GM18861 (cell line): Measurements from ENCODE around the gene NPW.

Source experiments
- ATAC-seq: cut with Tn5 transposase; IDR thresholded peaks from one replicate; pipeline ENCODE4 v1.9.1; 2021; ENCODE audit not compliant: unreplicated experiment

Gene NPW

DNA sequence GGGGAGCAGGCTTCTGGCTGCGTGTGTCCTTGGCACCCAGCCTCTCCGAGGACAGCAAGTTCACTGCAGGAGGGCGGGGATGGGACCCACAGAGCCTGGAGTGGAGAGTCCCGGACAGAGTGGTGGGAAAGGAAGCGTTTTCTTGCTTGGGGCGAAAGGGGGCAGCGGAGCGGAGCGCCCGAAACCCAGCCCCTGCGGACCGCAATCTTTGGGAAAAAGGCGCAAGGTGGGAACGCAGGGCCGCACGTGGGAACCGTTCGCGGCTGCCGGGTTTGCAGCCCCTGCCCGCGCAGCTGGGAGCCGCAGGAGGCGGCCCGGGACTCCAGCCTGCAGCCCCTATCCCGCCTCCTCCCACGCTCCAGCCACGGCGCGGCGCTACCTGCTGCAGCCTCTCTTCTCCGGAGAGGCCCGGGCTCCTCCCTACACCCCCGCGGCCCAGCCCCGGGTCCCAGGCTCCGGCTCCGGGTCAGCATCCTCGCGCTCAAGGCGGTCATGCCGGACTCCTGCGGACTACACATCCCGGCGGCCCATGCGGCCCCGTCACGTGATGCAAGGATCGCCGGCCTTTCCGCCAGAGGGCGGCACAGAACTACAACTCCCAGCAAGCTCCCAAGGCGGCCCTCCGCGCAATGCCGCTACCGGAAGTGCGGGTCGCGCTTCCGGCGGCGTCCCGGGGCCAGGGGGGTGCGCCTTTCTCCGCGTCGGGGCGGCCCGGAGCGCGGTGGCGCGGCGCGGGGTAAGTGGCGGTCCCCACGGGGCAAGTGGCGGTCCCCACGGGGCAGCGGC lies 27.9 kb downstream of the NPW start, which contains the start of the genes NTHL1 and TSC2:
NTHL1 (minus strand) TSS at position 505 of the 786 bp plus-strand sequence; CDS start at position 494, 11 bp downstream.
TSC2 (plus strand) TSS at position 656 of the 786 bp plus-strand sequence. CDS start 631 bp downstream, outside the sequence.
- peak; percentile 89 for ATAC-seq

DNA sequence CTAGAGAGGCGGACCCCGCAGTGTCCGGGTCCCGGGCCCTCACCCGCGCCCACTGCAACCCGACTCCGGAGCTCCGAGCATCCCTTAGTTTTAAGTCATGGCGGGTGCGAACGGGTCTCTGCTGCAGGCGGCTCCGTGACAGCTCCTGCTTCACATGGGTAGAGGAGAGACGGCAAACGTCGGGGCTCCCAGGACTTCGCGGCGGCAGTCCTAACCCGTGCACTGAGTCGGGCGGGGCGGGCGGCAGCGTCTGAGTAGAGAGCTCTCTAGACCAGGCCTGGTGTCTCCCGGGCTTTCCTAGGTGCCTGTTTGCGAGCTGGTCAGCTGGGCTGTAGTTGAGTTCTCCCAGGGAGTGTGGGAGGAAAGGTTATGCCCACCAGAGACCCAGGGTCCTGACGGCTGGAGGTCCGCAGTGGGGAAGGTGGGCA lies 28.5 kb downstream of the NPW start:
- no peak for ATAC-seq

DNA sequence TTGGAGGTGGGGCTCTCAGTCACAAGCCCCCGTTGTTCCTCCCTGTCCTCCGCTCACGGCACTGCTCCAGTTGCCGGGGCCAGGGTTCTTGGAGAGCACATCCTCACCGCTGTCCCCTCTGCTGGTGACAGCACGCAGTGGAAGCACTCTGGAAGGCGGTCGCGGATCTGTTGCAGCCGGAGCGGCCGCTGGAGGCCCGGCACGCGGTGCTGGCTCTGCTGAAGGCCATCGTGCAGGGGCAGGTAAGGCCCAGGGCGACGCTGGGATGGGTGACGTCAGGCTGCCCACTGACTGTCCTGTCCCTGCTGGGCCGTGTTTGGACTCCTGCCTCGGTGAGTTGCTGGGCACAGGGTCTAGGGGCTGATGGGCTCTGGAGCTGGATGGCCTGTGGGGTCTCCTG lies 33.6 kb downstream of the NPW start:
- ATAC-seq, result no peak

DNA sequence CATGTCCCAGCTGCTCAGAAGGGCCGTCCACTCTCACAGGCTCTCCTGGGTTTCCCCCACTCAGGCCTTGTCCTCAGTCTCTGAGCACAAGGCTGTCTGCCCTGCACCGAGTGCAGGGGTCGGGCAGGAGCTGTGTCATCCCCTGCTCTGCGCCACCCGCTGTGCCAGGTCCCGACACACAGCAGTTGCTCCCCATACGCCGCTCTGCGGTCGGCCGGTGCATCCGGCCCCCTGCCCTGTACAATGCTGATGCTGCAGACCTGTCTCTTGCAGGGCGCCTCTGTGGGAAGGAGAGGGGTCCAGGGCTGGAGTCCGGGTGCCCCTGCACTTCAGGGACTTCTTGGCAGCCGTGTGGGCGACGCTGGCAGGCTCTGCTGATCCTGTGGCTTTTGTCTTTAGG lies 34.3 kb downstream of the NPW start:
- ATAC-seq, result no peak

DNA sequence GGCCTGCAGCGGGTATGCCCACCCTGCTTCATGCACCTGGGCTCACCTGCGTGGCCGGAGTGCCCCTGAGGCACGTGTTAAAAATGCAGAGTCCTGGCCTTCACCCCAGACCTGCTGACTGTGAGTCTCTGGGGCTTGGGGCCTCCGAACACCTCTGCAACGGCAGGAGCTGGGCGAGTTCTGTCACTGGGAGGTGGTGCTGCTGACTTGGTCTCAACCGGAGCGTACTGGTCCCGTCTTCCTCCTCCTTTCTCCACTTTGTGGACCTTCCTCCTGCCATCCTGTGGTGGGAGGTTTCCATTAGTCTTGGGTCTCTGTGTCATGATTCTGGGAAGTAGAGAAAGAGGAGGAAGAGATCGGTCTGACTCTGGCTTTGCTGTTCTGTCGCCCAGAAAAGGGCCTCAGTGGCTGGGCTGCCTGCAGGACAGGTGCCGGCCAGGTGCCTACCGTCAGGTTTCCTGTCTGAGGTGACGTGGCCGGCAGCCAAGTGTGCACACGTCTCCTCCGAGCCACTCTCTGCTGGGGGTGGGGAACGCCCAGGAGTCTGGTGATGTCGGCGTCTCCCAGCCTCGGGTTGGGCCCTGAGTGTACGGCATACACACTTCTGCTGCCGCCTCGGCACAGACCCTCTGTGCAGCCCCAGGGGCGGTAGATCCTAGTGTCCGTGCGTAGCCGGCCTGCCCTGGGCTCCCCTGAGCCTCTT lies 35.1 kb downstream of the NPW start:
- no peak for ATAC-seq

DNA sequence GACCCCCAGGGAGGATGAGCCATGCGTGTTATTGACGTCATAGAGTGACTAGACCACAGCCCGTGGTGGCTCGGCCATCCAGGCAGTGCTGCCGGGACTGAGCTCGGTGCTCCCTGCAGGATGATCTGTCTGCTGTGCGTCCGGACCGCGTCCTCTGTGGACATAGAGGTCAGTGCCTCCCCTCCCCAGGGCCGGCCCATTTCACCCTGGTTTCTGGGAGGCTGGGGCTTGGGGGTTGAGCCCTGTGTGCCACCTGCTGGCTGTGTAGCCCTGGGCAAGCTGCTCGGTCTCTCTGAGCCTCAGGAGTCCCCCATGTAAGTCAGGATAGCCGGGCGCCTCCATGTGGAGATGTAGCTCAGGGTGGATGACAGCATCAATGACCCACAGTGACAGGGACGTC lies 36.5 kb downstream of the NPW start:
- ATAC-seq, result no peak

DNA sequence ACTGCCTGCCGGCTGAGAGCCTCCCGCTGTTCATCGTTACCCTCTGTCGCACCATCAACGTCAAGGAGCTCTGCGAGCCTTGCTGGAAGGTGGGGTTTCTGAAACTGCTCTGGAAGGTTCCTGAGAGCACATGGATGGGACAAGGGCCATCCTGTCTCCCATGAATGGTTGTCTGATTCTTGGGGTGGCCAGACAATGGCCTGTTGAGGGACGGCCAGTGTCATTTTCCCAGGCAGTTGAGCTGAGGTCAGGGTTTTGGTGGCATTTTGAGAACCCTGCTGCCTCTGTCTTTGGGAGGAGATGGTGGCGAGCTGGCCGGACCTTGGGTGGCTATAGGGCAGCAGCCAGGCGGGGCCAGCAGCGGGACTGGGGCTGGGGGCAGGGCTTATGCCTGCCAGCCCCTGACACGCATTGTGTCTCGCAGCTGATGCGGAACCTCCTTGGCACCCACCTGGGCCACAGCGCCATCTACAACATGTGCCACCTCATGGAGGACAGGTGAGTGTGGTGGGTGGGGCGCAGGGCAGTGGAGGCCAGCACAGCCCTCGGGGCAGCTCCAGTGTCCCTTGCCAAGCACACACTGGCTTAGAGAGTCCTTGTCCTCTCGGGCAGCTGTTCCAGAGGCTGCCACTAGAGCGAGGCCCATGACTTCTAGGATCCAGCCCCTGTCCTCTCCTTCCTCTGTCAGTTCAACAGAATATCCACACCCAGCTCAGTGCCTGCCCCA lies 37.3 kb downstream of the NPW start:
- no peak for ATAC-seq

DNA sequence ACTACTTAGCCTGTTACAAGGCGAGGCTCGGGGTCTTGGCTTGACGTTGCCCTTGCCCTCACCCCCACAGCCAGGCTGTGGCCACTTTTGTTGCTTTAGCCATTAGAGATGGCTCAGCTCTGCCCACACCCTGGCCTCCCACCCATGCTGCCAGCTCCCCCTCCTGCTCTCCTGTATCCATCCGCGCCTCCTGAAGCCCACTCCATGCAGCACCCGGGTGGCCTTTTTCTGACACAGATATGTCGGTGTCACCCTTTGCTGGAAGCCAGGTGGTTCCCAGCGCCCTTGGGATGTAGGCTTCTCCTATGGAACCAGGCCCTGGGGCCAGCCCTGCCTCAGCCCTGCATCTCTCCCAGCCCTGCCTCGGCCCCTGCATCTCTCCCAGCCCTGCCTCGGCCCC lies 37.9 kb downstream of the NPW start:
- ATAC-seq, result no peak

DNA sequence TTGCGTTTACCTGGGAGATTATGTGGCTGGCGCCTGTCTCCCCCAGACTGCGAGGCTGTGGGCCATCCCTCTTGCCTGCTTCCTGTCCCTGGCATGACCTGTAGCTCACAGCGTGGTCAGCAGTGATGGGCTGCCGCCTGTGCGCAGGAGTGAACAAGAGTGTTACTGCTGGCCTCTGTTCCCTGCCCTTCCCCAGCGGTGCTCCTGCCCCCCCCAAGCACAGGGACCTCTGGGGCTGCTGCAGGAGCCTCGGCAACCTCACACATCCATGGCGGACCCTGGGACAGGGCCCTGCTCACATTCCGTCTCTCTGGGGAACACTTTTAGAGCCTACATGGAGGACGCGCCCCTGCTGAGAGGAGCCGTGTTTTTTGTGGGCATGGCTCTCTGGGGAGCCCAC lies 38.8 kb downstream of the NPW start:
- ATAC-seq, result no peak

DNA sequence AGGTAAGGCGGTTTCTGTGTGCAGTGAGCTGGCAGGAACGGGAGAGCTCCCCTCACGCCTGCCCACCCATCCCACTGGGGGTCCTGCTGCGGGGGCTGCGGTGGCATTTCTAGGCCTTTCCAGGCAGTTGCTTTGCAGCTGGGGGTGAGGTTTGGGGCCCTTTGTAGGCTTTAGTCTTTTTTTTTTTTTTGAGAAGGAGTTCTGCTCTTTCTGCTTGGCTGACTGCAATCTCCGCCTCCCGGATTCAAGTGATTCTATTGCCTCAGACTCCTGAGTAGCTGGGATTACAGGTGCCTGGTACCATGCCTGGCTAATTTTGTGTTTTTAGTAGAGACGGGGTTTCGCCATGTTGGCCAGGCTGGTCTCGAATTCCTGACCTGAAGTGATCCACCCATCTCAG lies 39.3 kb downstream of the NPW start:
- ATAC-seq, result no peak

DNA sequence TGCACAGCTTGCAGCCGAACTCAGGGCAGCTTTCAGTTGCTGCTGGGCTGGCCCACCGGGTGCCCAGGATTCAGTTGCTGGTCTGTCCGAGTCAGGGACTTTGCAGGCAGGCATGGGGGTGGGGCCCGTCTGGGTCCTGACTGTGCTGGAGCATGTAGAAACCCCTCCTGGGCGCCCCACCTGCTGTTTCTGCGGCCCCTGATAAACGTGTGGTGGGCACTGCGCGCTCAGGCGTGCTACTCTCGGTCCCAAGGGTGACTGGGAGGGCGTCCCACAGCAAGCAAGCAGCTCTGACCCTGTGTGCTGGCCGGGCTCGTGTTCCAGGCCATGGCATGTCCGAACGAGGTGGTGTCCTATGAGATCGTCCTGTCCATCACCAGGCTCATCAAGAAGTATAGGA lies 40.8 kb downstream of the NPW start:
- no peak for ATAC-seq

DNA sequence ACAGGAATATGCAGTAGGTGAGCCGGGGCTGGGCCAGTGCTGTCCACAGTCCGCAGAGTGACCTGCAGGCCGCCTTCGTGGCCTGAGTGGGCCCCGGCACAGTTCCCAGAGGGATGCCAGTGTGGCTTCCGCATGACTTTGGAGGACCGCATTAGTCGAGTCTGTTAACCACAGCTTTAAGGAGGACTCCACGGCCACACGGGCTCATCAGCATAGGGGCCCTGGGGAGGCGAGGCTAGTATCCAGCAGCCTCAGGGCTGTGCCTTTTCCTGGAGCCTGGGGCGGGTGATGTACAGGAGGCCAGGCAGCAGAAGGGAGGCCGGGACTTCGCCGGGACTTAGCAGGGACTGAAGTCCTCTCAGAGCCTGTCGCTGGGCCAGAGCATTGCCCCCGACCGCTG lies 41.4 kb downstream of the NPW start:
- no peak for ATAC-seq

DNA sequence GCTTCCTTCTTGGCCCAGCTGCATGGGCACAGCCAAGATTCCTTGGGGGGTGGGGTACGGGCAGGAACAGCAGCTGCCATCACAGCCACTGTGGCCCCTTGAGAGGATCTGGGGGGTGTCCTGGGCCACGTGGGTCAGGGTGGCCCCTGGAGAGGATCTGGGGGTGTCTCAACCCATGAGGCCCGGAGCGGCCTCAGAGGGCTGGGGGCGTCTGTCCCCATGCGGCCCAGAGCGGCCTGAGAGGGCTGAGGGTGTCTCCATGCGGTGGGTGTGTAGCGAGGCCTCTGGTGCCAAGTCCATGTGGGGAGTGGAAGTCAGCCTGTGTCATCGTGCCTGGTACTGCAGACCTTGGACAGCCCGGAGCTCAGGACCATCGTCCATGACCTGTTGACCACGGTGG lies 41.9 kb downstream of the NPW start:
- ATAC-seq, result no peak

DNA sequence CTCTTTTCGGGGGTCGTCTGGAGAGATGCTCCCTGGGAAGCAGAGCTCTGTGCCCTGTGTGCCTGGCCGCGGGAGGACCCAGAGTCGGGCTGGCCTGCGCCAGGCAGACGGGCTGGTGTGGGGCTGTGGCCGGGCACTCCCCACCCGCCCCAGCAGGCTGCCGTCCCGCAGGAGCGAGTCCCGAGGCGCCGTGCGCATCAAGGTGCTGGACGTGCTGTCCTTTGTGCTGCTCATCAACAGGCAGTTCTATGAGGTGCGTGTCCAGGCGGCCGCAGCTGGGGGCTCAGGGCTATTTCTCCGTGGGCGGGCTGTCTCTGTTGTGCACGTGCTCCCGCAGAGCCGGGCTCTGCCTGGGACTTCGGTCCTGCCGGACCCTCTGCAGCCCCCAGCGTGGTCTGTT lies 43.2 kb downstream of the NPW start:
- no peak for ATAC-seq

DNA sequence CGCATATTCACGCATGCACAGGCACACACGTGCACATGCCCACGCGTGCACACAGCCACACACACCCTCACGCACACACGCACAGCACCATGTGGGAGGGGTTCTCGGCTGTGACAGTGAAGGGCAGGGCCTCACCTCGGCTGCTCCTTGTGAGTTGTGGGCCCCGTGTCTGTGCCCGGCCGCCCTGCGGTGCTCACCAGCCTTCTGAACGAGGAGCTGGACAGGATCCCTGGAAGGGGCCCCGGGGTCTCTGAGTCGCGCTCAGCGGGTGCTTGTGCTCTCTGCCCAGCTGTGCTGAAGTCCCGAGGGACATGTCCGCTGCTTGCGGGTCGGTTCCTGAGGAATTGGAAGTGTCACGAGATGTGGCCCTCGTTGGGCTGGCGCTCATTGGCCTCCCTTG lies 44.3 kb downstream of the NPW start:
- no peak for ATAC-seq

DNA sequence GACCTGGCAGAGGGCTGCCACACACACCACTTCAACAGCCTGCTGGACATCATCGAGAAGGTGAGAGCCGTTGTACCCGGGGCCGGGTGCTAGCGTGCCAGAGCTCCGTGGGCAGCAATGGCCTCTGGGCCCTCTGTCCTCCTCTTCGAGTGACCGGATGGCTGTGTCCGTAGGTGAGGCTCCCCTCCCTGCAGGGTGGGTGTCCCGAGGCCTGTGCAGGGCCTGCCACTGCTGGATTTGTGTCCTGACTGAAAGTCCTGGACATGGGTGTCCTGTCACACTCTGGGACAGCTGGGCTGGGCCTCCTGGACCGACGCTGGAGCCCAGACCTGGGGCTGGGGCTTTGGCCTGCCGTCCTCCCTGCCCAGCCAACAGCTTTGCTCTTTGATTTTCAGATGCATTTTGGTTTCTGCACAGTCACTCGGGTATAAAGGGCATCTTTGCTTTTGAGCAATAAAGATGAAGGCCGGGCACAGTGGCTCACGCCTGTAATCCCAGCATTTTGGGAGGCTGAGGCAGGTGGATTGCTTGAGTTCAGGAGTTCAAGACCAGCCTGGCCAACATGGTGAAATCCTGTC lies 44.9 kb downstream of the NPW start:
- ATAC-seq, result no peak

DNA sequence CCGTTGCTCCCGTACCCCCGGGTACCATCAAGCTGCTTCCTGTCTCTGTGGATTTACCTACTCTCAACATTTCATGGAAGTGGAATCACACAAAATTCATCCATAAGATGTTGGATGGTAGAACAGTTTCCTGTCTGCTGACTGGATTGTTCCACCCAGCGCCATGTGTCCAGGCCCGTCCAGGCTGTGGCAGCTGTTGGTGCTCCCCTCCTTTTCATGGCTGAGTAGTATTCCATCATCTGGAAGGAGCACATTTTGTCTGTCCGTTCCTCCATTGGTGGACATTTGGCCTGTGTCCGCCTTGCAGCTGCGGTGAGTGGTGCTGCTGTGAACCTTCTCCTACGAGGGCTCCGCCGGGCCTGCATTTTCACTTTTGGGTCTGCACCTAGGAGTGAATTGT lies 46.6 kb downstream of the NPW start:
- no peak for ATAC-seq
